IPS-18a (cell line): ENCODE data around the gene LDLRAD4.

Experiments used
- H3K27ac ChIP-seq: one replicate; pipeline ENCODE4 v1.5.1; 2013; ENCODE audit warnings: low read length
- H3K27me3 ChIP-seq: one replicate; pipeline ENCODE4 v1.6.1; 2013; ENCODE audit warnings: mild to moderate bottlenecking, low read length; ENCODE audit not compliant: control insufficient read depth, insufficient read depth
- H3K36me3 ChIP-seq: one replicate; pipeline ENCODE4 v1.6.1; 2013; ENCODE audit warnings: low read depth, low read length; ENCODE audit not compliant: control insufficient read depth
- H3K4me1 ChIP-seq: one replicate; pipeline ENCODE4 v1.6.1; 2013; ENCODE audit warnings: low read depth, low read length; ENCODE audit not compliant: control insufficient read depth
- H3K4me3 ChIP-seq: one replicate; pipeline ENCODE4 v1.5.1; 2013; ENCODE audit warnings: low read length
- H3K9ac ChIP-seq: one replicate; pipeline ENCODE4 v1.6.1; 2013; ENCODE audit warnings: mild to moderate bottlenecking, low read length, moderate library complexity
- H3K9me3 ChIP-seq: one replicate; pipeline ENCODE4 v1.6.1; 2013; ENCODE audit warnings: low read depth, low read length; ENCODE audit not compliant: control insufficient read depth

The LDLRAD4 gene

DNA sequence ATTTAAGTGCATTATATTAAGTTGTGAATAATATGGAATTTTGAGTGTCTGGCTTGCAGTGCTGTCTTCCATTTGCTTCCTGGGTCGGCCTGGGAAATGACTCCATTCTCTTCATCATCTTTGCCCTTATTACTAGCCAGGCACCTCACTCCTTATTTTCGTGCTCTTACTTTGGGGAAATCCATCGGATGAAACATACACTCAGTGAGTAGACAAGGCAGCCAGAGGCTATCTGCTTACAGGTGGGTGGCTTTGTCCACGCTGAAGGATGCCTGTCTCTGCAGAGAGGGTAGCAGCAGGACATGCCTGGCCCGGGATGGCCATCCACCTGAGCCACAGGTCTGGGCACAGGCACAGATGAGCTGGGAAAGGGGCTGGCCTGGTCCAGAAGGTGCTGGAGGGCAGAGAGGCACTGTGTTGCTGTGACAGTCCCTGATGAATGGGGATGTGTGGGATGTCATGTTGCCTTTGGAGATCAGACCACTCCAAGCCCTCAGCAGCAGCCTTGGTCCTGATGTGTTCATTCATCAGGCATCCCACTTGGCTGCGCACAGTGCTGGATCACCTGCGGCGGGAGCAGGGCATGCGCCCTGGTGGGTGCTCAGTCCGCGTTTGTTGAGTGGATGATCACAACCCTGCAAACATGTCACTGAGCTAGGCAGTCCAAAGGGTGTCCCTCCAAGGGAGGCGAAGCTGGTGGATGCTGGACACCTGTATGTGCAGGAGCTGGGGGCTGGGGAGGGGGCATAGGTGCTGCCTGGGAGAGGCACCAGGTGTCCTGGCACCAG, 236.0 kb downstream of the LDLRAD4 start:
- Histone ChIP-seq H3K4me1 (peaks cover 34% of the 10 kb centered on the region), H3K27ac (no peak overlapping the region), H3K9me3 (no peaks in the 10 kb centered on the region), H3K4me3 (no peak overlapping the region), H3K36me3 (no peaks in the 10 kb centered on the region), H3K27me3 (peaks cover 27% of the 10 kb centered on the region), H3K9ac (no peak overlapping the region)

DNA sequence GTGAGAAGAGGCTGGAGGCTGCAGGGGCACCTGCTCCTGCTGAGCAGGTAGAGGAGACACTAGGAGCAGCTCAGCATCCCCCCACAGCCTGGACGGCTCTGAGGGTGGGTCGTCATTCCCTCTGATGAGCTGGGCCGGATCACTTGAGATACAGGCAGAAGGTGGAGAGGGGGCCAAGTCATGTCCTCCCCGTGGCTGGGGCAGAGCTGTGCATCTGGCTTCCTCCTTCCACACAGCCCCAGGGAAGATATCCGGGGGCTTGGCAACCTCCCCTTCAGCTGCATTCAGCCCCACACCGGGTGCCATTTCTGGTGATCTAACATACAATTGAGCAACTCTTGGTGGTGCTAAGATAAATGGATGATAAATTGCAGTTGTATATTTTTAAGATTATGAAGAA, 236.9 kb downstream of the LDLRAD4 start:
- H3K27ac ChIP-seq = no peak overlapping the region
- H3K9ac ChIP-seq = no peak overlapping the region
- H3K4me3 ChIP-seq = no peak overlapping the region
- H3K9me3 ChIP-seq = no peaks in the 10 kb centered on the region
- H3K27me3 ChIP-seq = peaks cover 26% of the 10 kb centered on the region
- peaks cover 34% of the 10 kb centered on the region for H3K4me1 ChIP-seq
- H3K36me3 ChIP-seq = no peaks in the 10 kb centered on the region

DNA sequence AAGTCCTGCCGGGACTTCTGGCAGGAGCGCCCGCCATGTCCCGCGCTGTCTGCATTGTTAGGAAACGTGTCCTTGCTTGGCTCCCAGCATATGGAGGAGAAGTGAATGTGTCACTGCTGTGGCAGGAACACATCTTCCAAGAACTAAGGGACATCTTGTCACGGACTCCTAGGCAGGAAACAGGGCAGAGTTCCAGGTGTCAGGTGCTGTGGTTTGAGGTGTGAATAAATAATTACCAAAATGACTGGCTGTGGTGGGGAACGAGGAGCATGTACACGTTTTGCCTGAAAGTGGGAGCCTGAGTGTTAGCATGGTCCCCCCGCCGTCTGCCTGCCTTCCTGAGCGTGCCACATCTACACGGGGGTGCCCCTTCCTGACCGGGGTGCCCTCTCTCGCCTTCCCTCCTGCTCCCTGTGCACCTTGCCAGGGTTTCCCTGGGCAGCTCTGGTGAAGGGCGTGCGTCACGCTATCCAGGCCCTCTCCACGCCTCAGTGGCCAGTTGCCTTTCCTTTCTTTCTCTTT, 237.5 kb downstream of the LDLRAD4 start:
- Histone ChIP-seq H3K4me3 (no peak overlapping the region), H3K4me1 (peaks cover 32% of the 10 kb centered on the region), H3K9me3 (no peaks in the 10 kb centered on the region), H3K27me3 (peaks cover 20% of the 10 kb centered on the region), H3K27ac (no peak overlapping the region), H3K36me3 (no peaks in the 10 kb centered on the region), H3K9ac (no peak overlapping the region)

DNA sequence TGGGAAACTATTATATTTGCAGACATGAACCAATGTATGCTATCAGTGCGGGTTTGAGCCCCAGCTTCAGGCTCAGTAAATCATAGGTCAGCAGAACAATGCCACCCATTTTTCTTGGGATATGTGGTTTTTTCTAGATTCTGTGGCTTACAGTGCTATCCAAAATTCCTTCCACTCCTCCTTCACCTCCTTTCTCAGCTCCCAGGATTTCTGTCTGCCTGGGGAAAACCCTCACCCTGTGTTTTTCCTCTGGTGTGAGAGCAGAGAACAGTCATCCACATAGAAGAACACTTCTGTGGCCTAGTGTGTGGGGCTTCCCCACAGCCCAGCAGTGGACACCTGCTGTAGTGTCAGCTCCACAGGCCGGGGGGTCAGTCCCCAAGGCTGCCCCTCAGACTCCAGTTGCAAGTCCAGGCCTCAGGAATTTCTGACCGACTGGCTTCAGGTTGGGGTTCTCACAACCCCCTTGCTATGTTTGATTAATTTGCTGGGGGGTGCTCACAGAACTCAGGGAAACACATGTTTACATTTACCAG, 238.2 kb downstream of the LDLRAD4 start:
- Histone ChIP-seq H3K9ac (no peak overlapping the region), H3K4me3 (no peak overlapping the region), H3K9me3 (no peaks in the 10 kb centered on the region), H3K4me1 (peaks cover 24% of the 10 kb centered on the region), H3K36me3 (no peaks in the 10 kb centered on the region), H3K27me3 (peaks cover 13% of the 10 kb centered on the region), H3K27ac (no peak overlapping the region)

DNA sequence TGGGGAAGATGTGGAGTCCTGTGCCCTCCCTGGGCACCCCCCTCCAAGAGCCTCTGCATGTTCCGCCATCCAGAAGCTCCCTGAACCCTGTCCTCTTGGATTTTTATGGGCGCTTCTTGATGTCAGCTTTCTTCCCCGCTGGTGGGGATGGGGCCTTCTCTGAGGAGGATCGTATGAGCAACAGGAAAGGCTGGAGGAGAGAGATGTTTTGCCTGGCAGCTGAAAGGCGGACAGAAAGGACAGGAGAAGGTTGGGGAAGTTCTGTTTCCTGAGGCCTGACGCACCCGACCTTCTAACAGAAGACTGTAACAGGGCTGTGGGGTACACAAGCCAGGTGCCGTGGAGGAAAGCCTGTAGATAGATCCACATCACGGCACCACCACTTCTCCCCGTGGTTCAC, 238.8 kb downstream of the LDLRAD4 start:
- Histone ChIP-seq H3K36me3 (no peaks in the 10 kb centered on the region), H3K4me1 (peaks cover 18% of the 10 kb centered on the region), H3K27me3 (peaks cover 11% of the 10 kb centered on the region), H3K9ac (no peak overlapping the region), H3K27ac (no peak overlapping the region), H3K4me3 (no peak overlapping the region), H3K9me3 (no peaks in the 10 kb centered on the region)

DNA sequence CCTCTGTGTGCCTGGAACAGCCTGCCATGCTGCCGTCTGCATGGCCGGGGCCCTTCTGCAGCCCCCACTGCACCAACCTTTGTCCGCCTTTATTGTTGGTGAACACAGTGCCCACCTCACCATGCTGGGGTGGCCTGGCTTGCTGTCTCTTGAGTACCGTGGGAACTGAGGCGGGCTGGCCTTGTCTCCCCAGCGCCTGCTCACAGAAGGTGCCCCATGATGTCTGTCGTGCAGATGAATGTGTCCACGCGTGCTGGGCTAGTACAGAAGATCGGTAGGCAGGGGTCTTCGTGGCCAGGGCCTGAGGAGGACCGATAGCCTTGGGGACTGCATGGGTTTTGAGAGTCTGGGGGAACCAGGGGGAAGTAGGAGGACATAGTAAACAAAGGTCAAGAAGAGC, 242.4 kb downstream of the LDLRAD4 start:
- no peaks in the 10 kb centered on the region for H3K27me3 ChIP-seq
- no peak overlapping the region for H3K27ac ChIP-seq
- H3K9ac ChIP-seq = no peak overlapping the region
- H3K4me1 ChIP-seq = no peaks in the 10 kb centered on the region
- H3K36me3 ChIP-seq = no peaks in the 10 kb centered on the region
- H3K9me3 ChIP-seq = no peaks in the 10 kb centered on the region
- no peak overlapping the region for H3K4me3 ChIP-seq

DNA sequence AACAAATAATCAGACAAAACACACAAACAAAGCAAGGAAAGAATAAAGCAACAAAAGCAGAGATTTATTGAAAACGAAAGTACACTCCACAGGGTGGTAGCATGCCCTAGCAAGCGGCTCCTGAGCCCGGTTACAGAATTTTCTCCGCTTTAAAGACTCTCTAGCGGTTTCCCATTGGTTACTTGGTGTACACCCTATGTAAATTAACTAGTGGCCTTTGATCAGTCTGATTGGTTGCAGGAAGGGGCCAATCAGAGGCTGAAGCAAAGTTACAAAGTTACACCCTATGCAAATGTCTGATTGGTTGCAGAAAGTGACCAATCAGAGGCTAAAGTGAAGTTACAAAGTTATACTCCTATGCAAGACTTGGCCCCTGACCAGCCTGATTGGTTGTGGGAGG, 242.9 kb downstream of the LDLRAD4 start:
- Histone ChIP-seq H3K9me3 (no peaks in the 10 kb centered on the region), H3K4me1 (no peaks in the 10 kb centered on the region), H3K4me3 (no peak overlapping the region), H3K27me3 (no peaks in the 10 kb centered on the region), H3K36me3 (no peaks in the 10 kb centered on the region), H3K9ac (no peak overlapping the region), H3K27ac (no peak overlapping the region)

DNA sequence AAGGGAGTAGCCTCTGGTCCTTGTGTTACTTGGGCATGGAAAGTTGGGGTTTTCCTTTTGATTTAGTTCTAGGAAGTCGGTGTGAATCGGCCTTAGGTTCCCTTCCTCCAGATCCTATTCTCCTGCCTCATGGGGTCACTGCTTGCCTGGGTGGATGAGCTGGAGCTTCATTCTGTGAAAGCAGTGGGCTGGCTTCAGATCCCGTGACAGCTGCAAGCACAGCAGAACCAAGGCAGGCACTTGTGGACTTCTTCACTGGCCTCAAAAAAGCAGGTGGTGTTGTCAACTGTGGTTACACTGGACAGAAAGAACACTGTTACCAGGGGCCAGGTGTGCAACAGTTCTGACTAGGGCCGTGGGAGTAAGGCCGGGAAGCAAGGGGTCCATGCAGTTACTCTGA, 243.4 kb downstream of the LDLRAD4 start:
- Histone ChIP-seq H3K27ac (no peak overlapping the region), H3K9ac (no peak overlapping the region), H3K36me3 (no peaks in the 10 kb centered on the region), H3K27me3 (no peaks in the 10 kb centered on the region), H3K9me3 (no peaks in the 10 kb centered on the region), H3K4me1 (no peaks in the 10 kb centered on the region), H3K4me3 (no peak overlapping the region)

DNA sequence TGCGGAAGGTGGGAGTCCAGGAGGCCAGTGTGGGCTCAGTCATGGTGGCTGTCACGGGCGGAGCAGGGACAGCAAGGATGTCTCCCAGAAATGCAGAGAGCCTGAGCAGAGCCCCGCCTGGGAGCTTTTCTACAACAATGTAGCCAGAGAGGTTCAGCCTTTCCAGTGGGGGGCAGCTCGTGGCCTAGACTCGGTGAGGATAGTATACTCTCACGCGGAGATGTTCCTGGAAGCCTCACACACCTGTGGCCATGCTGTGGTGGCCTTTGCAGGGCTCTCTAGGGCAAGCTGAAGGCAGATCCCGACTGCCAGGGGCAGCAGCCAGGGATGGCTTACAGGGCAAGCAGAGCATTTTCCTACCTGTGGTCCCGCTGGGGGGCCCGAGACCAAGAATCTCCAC, 244.1 kb downstream of the LDLRAD4 start:
- H3K9me3 ChIP-seq = no peaks in the 10 kb centered on the region
- no peak overlapping the region for H3K4me3 ChIP-seq
- H3K27ac ChIP-seq = no peak overlapping the region
- no peaks in the 10 kb centered on the region for H3K27me3 ChIP-seq
- no peaks in the 10 kb centered on the region for H3K4me1 ChIP-seq
- H3K36me3 ChIP-seq = no peaks in the 10 kb centered on the region
- no peak overlapping the region for H3K9ac ChIP-seq

DNA sequence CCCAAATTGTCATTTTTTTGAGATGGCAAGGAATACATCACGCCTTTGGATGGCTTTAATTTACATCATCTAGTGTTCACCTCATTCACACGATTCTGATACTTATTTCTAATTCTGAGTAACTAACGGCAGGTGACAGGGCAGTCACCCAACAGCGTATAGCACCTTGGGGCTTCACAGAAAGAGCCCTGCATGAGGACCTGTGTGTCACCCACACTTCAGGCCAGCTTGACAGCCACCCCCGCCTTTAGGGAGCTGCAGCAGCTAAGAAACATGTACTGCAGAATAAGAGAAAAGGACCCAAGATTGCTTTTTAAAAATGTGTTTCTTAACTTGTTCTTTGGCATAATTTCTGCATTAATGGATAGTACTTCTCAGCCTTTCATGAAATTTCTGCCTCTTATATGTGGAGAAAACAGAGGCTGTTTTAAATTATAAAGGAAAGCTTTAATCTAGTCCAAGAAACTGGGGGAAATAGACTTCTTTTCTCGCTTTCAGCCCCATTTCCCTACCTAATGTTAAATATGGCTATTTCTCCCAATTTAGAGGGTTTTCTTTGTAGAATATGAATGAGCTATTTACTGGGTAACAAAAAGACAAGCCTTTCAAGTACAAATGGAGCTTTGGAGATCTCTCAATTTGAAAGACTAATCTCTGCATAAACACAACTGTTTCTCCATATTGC, 245.1 kb downstream of the LDLRAD4 start:
- no peak overlapping the region for H3K27ac ChIP-seq
- H3K4me3 ChIP-seq = no peak overlapping the region
- no peaks in the 10 kb centered on the region for H3K27me3 ChIP-seq
- H3K9ac ChIP-seq = no peak overlapping the region
- H3K4me1 ChIP-seq = no peaks in the 10 kb centered on the region
- H3K36me3 ChIP-seq = no peaks in the 10 kb centered on the region
- no peaks in the 10 kb centered on the region for H3K9me3 ChIP-seq

DNA sequence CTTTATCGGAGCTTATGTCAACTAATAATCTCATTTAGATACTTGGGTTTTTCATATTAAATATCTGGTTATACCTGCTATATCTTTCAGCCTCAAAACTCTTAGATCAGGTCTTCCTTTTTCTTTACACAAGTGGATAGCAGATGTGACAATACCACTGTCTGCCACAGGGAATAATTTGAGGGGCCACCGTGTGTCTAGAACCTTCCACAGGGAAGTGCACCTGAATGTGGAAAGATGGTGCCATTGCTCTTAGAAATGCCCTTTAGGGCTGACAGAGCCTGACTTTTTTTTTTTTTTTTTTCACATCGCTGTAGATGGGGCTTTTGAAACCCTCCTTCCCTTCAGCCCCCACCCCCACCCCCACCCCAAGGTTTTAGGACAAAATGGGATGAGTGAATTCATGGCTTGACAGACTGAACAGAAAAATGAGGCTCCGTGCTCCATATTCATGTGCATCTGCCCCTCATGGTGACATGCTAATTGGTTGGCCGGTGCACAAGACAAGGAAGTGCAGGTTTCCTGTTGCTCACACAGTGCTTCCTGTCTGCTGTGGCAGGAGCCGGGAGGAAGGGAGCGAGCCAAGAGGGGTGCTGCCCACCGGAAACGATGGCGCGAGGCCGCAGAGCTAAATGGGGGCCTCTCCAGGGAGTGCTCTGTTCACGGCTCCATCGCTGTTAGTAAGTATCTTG, 246.0 kb downstream of the LDLRAD4 start:
- Histone ChIP-seq H3K4me1 (no peaks in the 10 kb centered on the region), H3K36me3 (no peaks in the 10 kb centered on the region), H3K9ac (no peak overlapping the region), H3K27me3 (no peaks in the 10 kb centered on the region), H3K9me3 (no peaks in the 10 kb centered on the region), H3K27ac (no peak overlapping the region), H3K4me3 (no peak overlapping the region)
